Keratinocyte (primary cell): Measurements from ENCODE around the gene ERC2.

Experiments
- CTCF ChIP-seq, 3 experiments: IDR thresholded peaks in 1 of 3; conservative IDR thresholded peaks in 1 of 3; optimal IDR thresholded peaks in 1 of 3; 2 replicates in 2 of 3; 3 replicates in 1 of 3; pipeline versions ENCODE3 to v1.5.1; 2011; ENCODE audit warnings: low read length in 3 of 3, mild to moderate bottlenecking in 3 of 3, moderate library complexity in 2 of 3, control low read depth in 1 of 3, inconsistent platforms in 1 of 3; ENCODE audit not compliant: insufficient read depth in 2 of 3; ENCODE audit errors: extremely low read depth in 1 of 3
- EZH2 ChIP-seq: IDR thresholded peaks from one replicate; pipeline ENCODE4 v1.6.1; 2012; ENCODE audit warnings: inconsistent platforms, mild to moderate bottlenecking, low read length, moderate library complexity

DNA sequence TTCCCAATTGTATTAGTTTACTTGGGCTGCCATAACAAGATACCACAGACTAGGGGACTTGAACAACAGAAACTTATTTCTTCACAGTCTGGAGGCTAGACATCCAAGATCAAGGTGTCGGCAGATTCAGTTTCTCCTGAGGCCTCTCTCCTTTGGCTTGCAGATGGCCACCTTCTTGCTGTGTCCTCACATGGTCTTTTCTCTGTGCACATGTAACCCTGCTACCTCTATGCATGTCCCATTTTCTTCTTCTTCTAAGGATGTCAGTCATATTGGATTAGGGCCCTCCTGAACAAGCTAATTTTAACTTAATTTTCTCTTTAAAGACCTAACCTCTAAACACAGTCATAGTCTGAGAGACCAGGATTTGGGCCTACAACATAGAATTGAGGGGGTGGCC, 644.4 kb downstream of the ERC2 start:
- TF ChIP-seq CTCF (optimal IDR thresholded peaks at IDR 0.05 in 1 of 3, IDR thresholded peaks at IDR 0.05 in 1 of 3, conservative IDR thresholded peaks at IDR 0.05 in 1 of 3; ENCODE audit: extremely low read depth in 1 of 3, insufficient read depth in 2 of 3, low read length in 3 of 3) (no peak), EZH2 (no peak)
